GM18517 (cell line): ENCODE data around the gene SLC66A2.

ENCODE experiments used
- ATAC-seq: cut with Tn5 transposase; IDR thresholded peaks from one replicate; pipeline ENCODE4 v1.9.1; 2021; ENCODE audit warnings: mild to moderate bottlenecking, moderate library complexity; ENCODE audit not compliant: unreplicated experiment

SLC66A2 gene

DNA sequence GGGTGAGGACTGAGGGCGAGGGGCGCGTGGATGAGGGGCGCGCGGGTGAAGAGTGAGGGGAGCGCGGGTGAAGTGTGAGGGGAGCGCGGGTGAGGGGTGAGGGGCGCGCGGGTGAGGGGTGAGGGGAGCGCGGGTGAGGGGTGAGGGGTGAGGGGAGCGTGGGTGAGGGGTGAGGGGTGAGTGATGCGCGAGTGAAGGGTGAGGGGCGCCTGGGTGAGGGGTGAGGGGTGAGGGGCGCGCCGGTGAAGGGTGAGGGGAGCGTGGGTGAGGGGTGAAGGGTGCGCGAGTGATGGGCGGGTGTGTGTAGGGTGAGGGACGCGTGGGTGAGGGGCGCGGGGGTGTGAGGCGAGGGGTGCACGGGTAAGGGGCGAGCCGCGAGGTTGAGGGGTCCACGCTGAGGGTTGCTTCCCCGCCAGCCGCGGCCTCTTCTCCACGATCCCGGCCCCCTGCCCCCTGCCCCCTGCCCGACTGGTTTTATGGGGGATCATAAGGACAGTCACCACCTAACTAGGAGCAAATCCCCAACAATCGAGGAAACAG lies 1.1 kb upstream of the SLC66A2 start:
- no peak for ATAC-seq

DNA sequence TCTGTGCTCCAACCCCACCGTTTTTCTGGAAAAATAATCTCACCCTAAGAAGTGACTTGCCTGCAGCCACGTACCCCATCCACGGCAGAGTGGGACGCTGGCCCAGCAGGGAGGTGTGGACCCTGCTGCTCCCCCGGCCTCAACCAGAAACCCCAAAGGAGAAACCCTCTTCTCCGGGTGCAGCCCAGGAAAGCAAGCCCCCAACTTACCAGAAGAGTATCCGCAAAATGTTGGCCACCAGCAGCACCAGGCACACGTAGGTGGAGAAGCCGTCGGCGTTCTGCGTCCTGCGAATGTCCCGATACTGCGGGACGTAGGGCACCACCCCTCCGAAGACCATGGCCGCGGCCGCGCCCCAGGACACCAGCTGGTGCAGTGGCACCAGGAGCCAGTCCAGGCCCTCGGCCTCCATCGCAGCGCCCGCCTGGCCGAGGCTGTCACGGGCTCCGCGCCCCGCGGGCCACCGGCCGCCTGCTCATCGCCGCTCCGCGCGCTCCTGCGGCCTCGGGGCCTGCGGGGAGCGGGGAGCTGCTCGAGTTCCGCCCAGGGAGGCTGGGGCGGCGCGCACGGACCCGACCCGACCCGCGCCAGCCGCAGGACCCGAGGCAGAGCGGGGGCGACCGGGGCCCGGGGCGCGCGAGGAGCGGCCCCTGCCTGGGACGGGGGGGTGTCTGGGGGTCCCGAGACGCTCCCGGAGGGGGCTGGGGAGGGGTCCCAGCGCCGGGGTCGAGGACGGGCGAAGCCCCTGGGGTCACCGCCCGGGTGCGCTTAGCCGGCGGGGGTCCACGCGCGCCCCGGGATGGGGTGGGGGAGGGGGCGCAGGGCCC lies 725 bp downstream of the SLC66A2 start:
- no peak for ATAC-seq

DNA sequence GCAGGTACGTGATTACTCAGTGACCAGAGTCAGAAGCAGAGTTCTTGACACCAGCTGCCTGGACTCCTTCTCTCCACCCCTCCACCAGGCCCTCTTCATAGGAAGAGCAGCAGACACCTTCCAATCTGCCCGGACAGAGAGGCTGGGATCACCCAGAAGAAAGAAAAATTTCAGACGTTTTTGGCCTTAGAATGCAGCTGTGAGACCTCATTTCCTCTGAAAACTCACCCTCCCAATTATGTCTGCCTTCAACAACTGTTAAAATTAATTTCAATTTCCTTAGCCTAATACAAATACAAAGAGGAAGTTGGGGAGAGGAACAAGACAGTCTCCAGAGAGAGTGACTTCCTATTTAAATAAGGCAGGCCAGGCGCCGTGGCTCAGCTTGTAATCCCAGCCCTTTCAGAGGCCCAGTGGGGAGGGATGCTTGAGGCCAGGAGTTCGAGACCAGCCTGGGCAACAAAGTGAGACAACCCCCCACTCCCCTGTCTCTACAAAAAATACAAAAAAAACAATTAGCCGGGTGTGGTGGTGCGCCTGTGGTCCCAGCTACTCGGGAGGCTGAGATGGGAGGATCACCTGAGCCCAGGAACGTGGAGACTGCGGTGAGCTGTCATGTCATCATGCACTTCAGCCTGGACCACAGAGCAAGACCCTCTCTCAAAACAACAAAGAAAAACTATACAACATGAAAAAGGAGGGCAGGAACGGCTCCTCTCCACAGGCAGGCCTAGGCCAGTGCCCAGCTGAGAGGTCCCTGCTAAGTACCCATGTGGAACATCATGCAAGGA lies 1.6 kb downstream of the SLC66A2 start:
- ATAC-seq: no peak

DNA sequence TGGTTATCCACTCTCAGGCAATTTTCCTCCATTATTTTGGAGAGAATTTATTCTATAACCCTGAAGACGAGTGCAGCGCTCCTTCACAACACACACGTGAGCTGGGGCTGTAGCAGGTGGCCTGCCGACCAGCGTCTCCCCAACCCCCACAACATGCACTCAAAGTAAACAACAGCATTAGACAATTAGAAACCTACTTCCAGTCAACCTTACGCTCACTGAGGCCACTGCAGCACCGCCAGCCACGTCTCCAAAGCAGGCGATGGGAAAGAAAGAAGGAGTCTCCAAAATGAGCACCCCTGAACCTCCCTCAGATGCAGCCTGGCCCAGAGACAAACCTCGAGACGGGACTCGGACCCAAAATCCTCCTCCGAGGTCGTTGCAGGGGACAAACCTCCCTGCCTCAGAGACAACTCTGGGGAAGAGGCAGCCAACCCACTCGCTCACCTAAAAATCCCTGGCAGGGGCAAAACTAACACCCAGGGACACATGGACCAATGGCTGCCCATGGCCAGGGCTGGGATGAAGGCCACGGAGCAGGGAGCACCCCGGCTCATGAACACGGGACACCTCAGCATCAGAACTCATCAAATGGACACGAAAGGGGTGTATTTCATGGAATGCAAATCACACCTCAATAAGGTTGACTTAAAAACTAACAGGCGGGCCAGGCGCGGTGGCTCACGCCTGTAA lies 2.6 kb downstream of the SLC66A2 start:
- ATAC-seq: no peak

DNA sequence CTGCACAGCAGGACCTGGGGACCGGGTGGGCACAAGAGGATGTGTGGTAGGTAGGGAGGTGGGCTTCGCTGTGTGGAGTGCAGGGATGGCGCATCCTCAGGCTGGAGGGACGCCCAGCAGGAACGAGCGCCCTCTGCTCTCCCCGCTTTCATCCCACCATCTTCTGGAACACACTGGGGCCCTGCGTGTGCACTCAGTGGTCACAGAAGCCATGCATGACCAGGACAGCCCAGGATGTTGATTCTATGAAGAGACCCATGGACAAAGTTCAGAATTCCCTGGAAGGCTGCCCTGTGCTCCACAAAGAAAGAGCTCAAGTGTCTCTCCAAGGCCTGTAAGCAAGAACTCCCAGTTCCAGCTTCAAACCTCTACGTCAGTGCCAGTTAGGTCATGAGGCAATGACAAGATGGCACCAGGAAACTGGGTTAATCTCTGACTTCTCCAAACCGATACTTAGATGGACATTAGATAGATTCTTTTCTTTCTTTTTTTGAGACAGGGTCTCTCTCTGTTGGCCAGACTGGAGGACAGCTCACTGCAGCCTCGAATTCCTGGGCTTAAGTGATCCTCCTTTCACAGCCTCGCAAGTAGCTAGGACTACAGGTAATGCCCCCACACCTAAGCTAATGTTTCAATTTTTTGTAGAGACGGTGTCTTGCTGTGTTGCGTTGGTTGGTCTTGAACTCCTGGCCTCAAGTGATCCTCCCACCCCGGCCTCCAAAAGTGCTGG lies 3.4 kb downstream of the SLC66A2 start:
- no peak for ATAC-seq

DNA sequence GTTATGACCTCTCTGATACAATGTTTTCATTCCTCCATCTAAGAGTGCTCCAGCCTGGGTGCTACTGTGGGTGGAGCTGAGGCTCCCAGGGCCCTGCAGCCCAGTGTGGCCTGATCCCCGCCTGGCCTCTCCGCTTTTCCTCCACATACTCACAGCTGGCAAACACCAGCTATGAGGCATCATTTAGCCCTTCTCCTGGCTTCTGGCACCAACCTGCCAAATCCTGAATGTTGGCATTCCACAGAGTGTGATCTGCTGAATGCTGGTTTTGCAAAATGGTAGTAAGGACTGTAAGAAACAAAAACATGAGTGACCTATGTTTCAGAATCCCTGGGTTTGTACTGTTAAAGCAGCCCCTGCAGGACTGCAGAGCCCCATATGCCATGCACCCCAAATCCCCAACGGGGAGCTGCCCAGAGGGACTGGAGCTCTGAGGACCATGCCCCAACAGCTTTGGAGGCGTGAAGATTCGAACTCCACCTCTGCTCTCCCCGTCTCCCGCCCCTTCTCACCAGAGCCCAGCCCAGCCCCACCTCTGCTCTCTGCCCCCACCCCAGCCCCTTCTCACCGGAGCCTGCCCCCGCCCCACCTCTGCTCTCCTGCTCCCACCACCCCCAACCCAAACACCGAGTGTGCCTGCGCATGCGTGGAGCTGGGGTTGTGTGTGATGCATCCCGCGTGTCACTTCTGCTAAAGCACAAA lies 4.2 kb downstream of the SLC66A2 start:
- no peak for ATAC-seq

DNA sequence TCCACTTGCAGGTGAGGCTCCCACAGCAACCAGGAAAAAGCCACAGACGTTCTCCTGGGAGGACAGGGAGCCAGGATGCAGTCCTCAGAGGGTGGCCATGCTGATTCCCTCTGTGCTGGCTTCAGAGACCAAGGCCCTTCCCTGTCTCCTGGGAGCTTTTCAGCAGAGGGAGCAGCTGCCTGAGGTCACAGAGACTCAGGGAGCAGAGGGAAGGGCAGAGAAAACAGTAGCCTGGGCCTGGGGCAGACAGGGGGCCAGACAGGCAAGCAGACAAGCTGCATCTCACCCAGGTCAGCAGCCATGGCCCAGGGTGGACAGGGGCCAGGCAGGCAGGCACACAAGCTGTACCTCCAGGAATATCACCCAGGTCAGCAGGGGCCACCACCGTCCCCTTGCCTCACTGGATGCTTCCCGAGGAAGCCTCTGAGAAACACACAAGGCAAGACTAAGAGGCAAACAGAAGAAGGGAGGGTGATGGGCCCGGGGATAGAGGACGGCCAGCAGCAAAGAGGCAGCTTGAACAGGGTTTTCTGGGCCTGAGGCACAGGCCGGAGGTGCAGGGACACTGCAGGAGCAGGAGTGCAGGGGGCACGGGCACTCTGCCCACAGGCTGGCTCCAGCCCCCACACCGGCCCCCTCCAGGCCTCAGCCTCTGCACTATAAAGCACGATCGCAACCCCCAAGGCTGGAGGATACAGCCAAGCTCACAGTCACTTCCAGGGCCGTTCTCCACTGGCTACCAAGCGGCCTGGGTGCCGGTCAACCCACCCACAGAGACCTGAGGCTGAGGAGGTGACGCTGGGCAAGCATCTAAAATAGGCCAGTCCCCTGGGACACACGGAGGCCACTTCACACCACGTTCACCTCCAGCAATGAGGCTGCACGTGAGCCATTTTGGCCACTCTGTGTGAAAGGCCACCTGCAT lies 6.1 kb downstream of the SLC66A2 start:
- ATAC-seq: no peak

DNA sequence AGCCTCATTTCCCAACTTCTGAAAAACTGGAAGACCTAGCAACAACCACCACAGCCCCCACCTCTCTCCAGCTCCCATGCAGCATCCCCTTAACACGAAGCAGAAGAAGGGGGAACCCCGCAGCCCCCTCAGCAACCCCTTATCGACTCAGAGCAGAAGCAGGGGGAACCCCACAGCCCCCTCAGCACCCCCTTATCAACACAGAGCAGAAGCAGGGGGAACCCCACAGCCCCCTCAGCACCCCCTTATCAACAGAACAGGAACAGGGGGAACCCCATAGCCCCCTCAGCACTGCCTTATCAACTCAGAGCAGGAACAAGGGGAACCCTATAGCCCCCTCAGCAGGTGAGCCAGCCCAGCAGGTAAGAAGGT lies 6.7 kb downstream of the SLC66A2 start:
- ATAC-seq: no peak

DNA sequence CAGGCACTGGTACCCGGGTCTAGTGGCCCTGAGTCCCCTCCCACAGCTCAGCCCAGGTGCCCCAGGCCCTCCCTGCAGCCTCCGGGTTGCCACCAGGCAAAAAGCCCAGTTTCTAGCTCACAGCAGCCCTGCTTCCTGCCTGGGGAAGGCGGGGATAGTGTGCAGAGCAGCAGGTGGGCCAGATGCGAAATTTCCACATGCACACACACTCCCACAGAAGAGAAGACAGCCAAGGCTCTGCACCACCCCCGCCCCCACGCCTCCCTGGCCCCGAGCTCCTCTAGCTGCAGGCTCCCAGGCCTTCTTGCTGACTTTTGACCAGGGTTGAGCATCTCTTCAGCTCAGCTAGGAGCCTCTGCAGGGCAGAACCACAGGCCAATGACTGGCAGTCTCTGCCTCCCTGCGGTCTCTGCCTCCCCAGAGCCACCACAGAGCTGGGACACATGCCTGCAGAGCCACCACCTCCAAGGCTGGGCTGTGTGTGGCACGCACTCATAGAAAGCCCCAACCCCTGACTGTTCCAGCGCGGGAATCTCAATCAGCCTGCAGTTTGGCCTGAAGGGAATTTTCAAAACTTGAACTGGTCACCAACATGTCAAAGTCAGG lies 7.2 kb downstream of the SLC66A2 start:
- no peak for ATAC-seq

DNA sequence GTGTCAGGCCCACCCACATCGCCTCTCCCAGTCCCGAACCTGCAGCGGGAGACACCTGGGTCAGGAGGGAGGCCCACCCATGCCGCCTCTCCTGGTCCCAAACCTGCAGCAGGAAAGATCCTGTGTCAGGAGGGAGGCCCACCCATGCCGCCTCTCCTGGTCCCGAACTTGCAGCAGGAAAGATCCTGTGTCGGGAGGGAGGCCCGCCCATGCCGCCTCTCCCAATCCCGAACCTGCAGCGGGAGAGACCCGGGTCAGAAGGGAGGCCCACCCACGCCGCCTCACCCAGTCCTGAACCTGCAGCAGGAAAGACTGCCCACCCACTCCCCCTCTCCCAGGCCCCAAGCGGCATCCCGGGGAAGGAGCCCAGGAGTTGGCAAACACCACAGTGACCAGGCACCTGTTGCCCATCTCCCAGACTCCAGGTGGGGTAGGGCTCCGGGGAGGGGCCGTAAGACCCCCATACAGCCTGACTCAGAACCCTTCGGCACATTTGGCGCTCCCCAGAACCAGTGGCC lies 7.8 kb downstream of the SLC66A2 start:
- ATAC-seq: no peak

DNA sequence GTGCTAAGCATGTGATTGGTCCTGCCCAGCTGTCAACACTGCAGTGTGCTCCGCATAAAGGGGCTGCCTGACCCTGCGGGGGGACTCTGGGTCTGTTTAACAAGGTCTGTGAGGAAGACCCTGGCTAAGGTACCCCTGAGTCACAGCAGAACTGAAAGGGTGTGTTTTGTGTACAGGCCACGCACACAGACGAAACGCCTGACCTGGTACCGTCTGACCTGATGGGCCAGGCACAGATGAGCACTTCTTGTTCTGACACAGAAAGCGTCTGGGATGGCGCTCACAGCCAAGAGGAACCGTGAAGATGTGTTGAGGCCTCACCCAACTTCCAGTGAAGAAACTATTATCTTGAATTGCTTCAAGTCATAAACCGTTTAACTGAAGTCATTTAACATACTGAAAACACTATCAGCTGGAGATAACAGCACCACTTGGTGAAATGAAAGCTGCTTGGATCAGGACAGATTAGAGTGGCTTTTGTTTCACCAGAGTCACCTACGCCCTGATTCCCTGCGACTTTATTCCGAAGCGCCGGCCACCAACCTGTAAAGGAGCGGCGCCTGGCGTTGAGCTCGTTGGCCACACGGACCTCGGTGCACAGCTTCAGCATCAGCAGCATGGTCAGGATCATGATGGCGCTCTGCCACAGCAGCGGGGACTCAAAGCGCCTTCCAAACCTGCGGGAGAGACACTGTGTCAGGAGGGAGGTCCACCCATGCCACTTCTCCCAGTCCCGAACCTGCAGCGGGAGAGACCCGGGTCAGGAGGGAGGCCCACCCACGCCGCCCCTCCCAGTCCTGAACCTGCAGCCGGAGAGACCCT lies 8.5 kb downstream of the SLC66A2 start:
- ATAC-seq: no peak

DNA sequence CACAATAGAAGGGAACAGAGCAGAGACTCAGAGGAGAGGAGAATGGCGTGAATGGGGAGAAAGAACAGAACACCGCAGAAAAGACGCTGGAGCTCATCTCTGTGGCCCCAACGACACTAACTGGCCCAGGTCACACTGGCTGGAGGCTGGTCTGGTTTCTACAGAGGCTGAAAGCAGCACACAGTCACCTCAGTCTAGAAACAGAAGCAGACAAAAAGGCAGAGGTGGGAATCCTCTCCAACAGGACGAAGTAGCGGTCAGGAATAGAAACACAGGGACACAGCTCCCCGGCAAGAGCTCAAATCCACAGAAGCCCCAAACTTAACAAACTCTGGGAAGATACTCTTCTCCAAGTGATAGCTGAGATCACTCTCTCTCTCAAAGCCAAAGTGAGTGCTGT lies 9.2 kb downstream of the SLC66A2 start:
- no peak for ATAC-seq

DNA sequence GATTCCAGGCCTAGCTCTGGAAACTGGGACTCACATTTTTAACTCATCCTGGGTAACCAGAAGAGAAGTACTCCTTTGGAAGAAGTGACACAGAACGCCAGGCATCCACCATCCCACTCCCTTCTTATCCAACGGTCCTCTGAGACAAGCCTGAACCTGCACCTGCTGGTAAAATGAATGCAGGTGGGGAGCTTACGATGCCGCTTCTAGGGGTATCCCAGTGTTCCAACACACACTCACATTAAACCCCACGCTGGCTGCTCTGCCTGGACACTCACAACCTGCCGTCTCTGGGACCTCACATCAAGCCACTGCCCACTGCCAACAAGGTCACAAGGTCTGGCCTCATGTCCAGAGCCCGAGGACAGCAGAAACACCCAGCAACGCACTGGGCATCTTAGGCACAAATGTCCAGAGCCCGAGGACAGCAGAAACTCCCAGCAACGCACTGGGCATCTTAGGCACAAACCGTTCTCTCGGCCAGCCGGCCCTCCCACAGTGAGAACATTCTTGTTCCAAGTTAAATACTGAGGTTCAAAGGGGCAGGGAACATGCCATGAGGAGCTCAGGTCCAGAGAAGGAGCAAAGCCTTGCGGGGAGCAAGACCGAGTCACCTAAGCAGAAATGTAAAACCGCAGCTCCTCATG lies 9.9 kb downstream of the SLC66A2 start:
- ATAC-seq: no peak

DNA sequence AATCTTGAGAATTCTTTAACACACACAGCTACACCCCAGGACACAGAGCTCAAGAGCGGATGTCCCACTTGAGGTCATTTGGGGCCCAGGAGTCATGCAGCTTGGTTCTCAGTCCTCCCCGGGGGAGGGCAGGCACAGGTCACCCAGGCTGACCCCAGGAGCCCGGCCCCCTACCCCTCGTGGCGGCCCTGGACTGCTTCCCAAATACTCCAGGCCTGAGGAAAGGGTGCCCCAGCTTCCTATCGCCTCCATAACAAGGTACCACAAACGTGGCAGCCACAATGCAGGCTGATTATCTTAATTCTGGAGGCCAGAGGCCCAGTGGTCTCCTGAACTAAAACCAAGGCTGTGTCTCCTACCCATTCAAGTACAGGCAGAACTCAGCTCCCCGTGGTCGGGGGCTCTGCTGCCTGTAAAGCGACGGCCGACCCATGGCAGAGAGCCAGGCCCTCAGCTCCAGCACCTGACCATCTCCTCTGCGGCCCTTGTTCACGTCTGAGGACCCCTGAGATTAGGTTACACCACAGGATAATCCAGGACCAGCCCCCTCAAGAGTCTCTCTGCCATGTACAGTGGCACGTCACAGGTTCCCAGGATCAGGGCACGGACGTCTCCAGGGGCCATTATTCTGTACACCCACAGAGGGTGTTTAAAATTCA lies 10.5 kb downstream of the SLC66A2 start:
- ATAC-seq: no peak

DNA sequence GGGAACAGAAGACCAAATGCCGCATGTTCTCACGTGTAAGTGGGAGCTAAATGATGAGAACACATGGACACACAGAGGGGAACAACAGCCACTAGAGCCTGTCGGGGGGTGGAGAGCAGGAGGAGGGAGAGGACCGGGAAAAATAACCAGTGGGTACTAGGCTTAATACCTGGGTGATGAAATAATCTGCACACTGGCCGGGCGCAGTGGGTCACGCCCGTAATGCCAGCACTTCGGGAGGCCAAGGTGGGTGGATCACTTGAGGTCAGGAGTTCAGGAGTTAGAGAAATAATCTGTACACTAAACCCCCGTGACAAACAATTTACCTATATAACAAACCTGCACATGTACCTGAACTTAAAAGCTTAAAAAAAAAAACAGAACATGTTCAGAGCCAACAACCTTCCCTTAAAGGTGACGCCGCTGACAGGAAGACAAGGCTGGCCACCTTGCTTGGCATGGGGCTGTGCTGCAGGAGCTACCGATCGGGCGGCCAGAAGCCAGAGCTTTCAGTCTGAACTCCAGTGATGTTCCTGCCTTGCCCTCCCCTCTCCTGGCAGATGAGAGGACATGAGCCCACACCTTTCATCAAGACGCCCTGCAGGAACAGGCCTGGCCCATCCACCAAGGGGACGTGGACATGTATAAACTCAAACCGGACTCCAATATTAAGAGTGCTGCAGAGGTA lies 11.2 kb downstream of the SLC66A2 start:
- no peak for ATAC-seq

DNA sequence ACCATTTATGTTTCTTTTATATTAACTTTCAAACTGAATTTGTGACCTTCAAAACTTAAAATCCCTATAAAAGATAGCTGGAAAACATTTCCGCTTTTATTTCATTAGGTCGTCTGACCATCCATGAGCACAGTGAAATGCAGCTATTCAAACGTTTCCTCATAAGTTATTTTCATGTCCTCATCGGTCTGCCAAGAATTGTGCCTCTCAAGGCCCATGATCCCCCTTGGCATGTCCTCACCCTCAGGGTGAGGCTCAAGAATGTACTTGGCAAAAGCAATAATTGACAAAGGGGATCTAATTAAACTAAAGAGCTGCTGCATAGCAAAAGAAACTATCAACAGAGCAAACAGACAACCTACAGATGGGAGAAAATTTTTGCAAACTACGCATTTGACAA lies 12.4 kb downstream of the SLC66A2 start:
- no peak for ATAC-seq
